ENCODE data around the gene TDRD15.

GRCh38 chr2:21118302-21118920 lies 5.4 kb upstream of the TDRD15 start:
- TF ChIP-seq RREB1 (CRISPR knock-in tag; IDR thresholded peaks at IDR 0.05): no peak
- TF ChIP-seq LARP7 (IDR thresholded peaks at IDR 0.05): no peak
- no peak for TF ChIP-seq SRSF7 (optimal IDR thresholded peaks at IDR 0.05; ENCODE audit: low read depth, low read length)

Measured in K562 (cell line).